Cerebellar cortex (tissue), 1 donor: ENCODE results near the gene TNFRSF9.

Source experiments
- DNase-seq: peaks from one replicate; pipeline ENCODE4 v3.0.0-alpha.2; 2015; ENCODE audit warnings: low spot score

TNFRSF9 gene

DNA sequence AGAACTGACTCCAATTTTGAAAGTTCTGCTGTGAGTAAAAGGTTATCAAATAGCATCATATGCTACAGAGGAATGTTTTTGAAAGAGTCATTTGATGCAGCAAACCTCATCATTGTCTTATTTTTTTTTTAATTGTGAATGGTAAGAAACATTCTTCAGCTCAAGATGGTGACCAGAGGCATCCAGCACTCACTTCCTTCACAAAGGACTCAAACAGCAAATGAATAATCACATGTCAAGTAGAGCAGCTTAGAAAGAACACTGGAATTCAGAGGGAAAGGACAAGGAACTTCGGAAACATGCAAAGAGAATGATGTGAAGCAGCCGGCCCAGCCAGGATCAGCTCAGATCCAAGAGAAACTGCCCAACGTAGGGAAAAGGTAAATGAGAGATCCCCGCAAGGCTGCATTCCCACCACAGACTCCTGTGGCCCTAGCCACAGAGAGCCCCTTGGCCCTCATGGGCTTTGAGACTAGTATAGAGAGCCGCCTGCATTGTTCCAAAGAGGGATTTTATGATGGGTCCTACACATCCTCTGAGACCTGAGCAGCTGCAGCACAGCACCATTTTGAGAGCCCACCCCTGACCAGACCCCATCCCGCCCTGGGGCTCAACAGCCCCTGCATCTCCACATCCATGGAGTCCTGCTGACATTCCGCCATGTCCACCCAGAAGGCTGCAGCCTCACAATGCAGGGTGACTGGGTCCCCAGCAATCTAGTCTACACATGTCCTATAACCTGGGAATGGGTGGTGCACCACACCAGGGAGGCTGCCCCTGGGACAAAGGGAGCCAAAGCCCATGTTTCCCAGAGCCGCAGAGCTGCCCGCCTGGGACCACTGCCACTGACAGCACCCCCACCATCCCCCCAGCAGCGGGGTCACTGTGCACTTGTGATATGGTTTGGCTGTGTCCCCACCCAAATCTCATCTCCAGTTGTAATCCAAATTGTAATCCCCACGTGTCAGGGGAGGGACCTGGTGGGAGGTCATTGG lies 66.5 kb downstream of the TNFRSF9 start:
- no peak for DNase-seq

DNA sequence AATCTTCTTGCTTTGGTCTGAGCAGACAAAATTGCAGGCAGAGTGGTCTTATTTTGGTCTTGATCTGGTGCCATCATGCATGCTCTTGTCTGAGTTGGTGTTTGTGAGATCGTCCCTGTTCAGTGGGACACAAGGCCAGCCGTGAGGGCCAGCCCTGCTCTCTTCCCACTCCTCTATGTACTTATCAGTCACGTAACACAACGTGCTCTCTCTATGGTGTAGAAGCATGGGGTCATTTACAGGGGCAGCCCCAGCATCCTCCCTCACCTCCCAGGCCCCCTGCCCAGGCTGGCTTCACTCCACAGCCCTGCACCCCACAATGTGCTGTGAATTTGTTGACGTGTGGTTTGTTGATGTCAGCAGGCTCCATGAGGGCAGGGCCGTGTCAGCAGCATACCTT lies 69.5 kb downstream of the TNFRSF9 start:
- DNase-seq, result no peak

DNA sequence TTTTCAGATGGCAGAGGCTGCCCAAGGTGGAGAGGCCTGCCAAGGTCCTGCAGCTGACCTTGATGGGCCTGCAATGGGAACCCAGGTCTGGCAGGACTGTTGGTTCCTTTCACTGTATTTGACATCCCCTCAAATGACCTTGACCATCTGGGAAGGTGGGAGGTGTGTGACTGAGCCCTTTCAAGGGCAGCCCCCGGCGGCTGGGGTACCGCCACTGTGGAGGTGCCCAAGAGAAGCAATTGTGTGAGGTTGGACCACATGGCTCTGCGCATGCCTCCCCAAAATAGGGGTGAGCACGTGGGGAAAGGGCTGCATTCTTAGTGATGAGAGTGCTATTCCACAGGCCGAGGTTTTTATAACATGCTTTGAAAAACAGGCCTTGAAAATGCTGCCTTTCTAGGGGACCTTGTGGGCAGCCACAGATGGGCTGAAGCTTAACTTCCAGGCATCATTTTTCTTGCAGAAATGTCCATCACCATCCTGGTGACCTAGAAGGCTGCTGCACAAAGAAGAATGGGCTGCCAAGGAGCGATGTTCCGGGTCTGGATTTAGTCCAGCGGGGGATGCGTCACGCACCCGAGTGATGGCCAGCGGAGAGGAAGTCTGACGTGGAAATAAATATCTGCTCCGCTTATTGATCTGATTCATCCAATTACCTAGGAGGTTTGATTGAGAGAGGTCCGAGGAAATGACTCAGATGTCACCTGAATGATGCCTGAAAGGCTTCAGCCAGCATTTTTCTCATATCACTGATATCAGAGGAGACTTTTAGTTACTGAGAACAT lies 71.3 kb downstream of the TNFRSF9 start:
- DNase-seq, result no peak

DNA sequence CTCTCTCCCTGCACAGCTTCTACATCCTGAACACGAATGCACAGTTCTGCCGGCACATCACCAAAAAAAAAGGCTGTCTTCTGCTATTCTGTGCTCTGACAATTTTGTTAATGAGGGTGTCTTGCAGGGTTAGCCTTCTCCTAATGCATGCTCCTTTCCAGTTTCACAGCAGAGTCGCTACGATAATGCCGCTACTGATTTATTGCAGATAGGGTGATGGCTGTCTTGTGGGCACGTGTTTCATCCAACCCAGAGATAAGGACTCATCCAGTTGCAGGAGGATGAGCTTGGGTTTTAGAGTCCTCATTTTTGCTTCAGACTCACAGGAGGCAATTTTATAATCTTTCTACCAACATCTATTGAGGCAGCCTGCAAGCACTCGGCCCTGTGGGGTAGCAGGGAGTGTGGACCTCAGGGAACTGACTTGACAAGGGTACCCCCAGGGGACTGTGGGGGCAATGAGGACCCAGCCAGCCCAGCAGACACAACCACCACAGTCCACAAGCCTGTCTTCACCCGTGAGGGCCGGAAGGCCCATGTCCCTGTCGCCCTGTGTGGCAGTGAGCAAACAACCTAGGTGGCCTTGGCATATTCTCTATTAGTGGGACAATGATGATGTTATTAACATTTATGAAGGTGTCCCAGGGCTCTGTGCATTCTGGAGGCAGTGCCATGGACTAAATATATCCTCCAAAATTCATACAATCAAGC lies 72.4 kb downstream of the TNFRSF9 start:
- DNase-seq, result no peak

DNA sequence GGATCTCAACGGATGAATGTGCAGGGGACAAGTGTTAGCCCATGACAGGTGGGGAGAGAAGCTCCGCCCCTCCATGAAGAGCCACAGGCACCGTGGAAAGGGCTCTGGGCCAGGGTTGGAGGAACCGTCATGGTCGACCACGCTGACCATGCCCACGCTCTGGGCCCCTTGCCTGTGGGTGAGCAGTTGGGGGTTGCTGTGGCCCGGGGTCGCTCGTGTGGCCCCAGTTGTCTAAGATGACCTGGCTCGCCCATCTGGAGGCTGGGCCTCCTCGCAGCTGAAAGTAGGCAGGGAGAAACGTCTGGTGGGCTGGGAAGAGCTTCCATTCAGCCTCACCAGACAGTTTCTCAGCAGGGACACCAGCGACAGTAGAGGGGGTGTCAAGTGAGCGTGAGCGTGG lies 74.7 kb downstream of the TNFRSF9 start:
- no peak for DNase-seq
